CD4-positive, alpha-beta memory T cell (primary cell): ENCODE results near the gene DNASE1L3. TPM values are rescaled to one million over a fixed set of nuclear protein-coding genes. Genes with fewer than 3 reads are reported as not detected.
"Not testable (repeated sequence)": the region's sequence is repeated elsewhere in the genome, so short reads cannot be mapped to it uniquely, and the experiment has no call there.

Experiments
- CTCF ChIA-PET: fragments of 350-600 bp; sonication (Branson Sonifier 250); formaldehyde crosslinking; loops from one replicate; lab custom pipeline; 2021; ENCODE audit warnings: inconsistent platforms; ENCODE audit not compliant: partially characterized antibody; lab: Charles Lee
- POLR2A ChIA-PET: fragments of 350-600 bp; sonication (Branson Sonifier 250); formaldehyde crosslinking; loops from one replicate; lab custom pipeline; 2021; ENCODE audit not compliant: partially characterized antibody; lab: Charles Lee
- DNase-seq, 5 donors: peaks; one replicate each; pipeline versions ENCODE4 v3.0.0 to v3.0.0-alpha.2; 2020 to 2022; ENCODE audit warnings: mixed read lengths in 1 of 5
- H3K27ac ChIP-seq: one replicate; pipeline ENCODE4 v1.7.0; 2013; ENCODE audit warnings: low read depth, low read length
- H3K27me3 ChIP-seq: 2 replicates; pipeline ENCODE4 v1.7.0; 2013; ENCODE audit warnings: mild to moderate bottlenecking, low read length, moderate library complexity; ENCODE audit not compliant: insufficient read depth
- H3K36me3 ChIP-seq: 2 replicates; pipeline ENCODE4 v1.7.0; 2013; ENCODE audit warnings: mild to moderate bottlenecking, low read length, moderate library complexity; ENCODE audit not compliant: insufficient read depth
- H3K4me1 ChIP-seq: 2 replicates; pipeline ENCODE4 v1.7.0; 2013; ENCODE audit warnings: mild to moderate bottlenecking, low read length, moderate library complexity; ENCODE audit not compliant: insufficient read depth
- H3K4me3 ChIP-seq, 2 donors: one replicate each; pipeline ENCODE4 v1.7.0; 2013; ENCODE audit warnings: low read length in 2 of 2, mild to moderate bottlenecking in 1 of 2
- H3K9me3 ChIP-seq, 2 donors: one replicate each; pipeline ENCODE4 v1.7.0; 2013; ENCODE audit warnings: low read length in 2 of 2, control low read depth in 1 of 2; ENCODE audit not compliant: control insufficient read depth in 1 of 2
- H3K27ac Mint-ChIP-seq, 7 donors: one replicate each; pipeline ENCODE4 v1.8.0; 2020 to 2021; ENCODE audit warnings: mixed read lengths in 7 of 7, mild to moderate bottlenecking in 6 of 7, inconsistent platforms in 3 of 7, moderate library complexity in 3 of 7
- H3K27me3 Mint-ChIP-seq, 2 donors: one replicate each; pipeline ENCODE4 v1.8.0; 2020 to 2021; ENCODE audit warnings: mixed read lengths in 2 of 2
- H3K36me3 Mint-ChIP-seq, 2 donors: one replicate each; pipeline ENCODE4 v1.8.0; 2020 to 2021; ENCODE audit warnings: mixed read lengths in 2 of 2, inconsistent platforms in 1 of 2, mild to moderate bottlenecking in 1 of 2
- H3K4me1 Mint-ChIP-seq, 4 donors: one replicate each; pipeline ENCODE4 v1.8.0; 2020 to 2021; ENCODE audit warnings: mixed read lengths in 4 of 4, mild to moderate bottlenecking in 1 of 4
- H3K4me3 Mint-ChIP-seq, 8 donors: one replicate each; pipeline ENCODE4 v1.8.0; 2020 to 2021; ENCODE audit warnings: mixed read lengths in 8 of 8, mild to moderate bottlenecking in 7 of 8, moderate library complexity in 6 of 8, inconsistent platforms in 3 of 8
- H3K9me3 Mint-ChIP-seq, 8 donors: one replicate each; pipeline ENCODE4 v1.8.0; 2020 to 2021; ENCODE audit warnings: mixed read lengths in 8 of 8, mild to moderate bottlenecking in 5 of 8, inconsistent platforms in 3 of 8, moderate library complexity in 1 of 8
- intact Hi-C: fragments of 100-400 bp; cut with micrococcal nuclease; formaldehyde crosslinking; loops from one replicate; pipeline ENCODE4 v1.15.1; 2023
- polyA plus RNA-seq, 2 donors: library from polyadenylated mRNA; unstranded; fragments of 300-500 nt; fragmentation: Illumina TruSeq; gene quantifications; one replicate each; pipeline ENCODE4 v1.2.3, GENCODE V29; 2021
- total RNA-seq, 2 experiments: library from RNA; stranded (reverse); gene quantifications; one replicate each; pipeline ENCODE4 v1.2.3, GENCODE V29; 2021

Gene DNASE1L3
- total and polyA plus RNA-seq, 4 experiments from 2014 or later: not detected

GRCh38 chr3:58250093-58250707 lies 39.4 kb upstream of the DNASE1L3 start:
- H3K4me3 ChIP-seq: no peak overlapping the region
- Mint-ChIP-seq H3K4me3 (no peak overlapping the region), H3K27ac (peak overlapping the region in 1 of 7 donors; percentile 45), H3K36me3 (no peaks in the 10 kb centered on the region), H3K9me3 (no peaks in the 10 kb centered on the region), H3K4me1 (no peaks in the 10 kb centered on the region), H3K27me3 (no peaks in the 10 kb centered on the region)
- H3K36me3 ChIP-seq: no peaks in the 10 kb centered on the region
- intact Hi-C loops: no loop called here
- ChIA-PET POLR2A (interaction anchor here (0.8 kb wide), 1 partner anchor 12 kb away, joined by 3 read pairs; the partner anchor contains the start of gene ABHD6), CTCF (interaction anchor here (1.1 kb wide), 1 partner anchor 72 kb away, joined by 3 read pairs; no protein-coding TSS in a partner anchor)
- H3K27ac ChIP-seq: no peak overlapping the region
- no peaks in the 10 kb centered on the region for H3K27me3 ChIP-seq
- no peaks in the 10 kb centered on the region for H3K4me1 ChIP-seq
- no peaks in the 10 kb centered on the region for H3K9me3 ChIP-seq
- DNase-seq: no peak

GRCh38 chr3:58249358-58250092 lies 38.8 kb upstream of the DNASE1L3 start:
- CTCF ChIA-PET: interaction anchor here (1.1 kb wide), 1 partner anchor 72 kb away, joined by 3 read pairs; no protein-coding TSS in a partner anchor

GRCh38 chr3:58246148-58247047 lies 35.6 kb upstream of the DNASE1L3 start:
- Histone ChIP-seq H3K27me3 (no peaks in the 10 kb centered on the region), H3K27ac (no peak overlapping the region), H3K4me3 (no peak overlapping the region), H3K36me3 (no peaks in the 10 kb centered on the region), H3K9me3 (no peaks in the 10 kb centered on the region), H3K4me1 (no peaks in the 10 kb centered on the region)
- peaks cover 0 to 2% (median 0%) of the 10 kb centered on the region in 4 donors for H3K4me1 Mint-ChIP-seq
- DNase-seq: no peak
- ChIA-PET POLR2A (no interaction called here), CTCF (no interaction called here)
- H3K9me3 Mint-ChIP-seq: no peaks in the 10 kb centered on the region
- intact Hi-C loops: no loop called here
- H3K27ac Mint-ChIP-seq: peak overlapping the region in 1 of 7 donors; percentile 34
- H3K36me3 Mint-ChIP-seq: no peaks in the 10 kb centered on the region
- no peaks in the 10 kb centered on the region for H3K27me3 Mint-ChIP-seq
- H3K4me3 Mint-ChIP-seq: no peak overlapping the region

More at GRCh38 chr3:58249358-58250092, 38.8 kb upstream of the DNASE1L3 start:
- H3K4me3 ChIP-seq: no peak overlapping the region
- no peak for DNase-seq
- Mint-ChIP-seq H3K36me3 (no peaks in the 10 kb centered on the region), H3K9me3 (no peaks in the 10 kb centered on the region), H3K4me3 (no peak overlapping the region), H3K4me1 (no peaks in the 10 kb centered on the region), H3K27ac (peak overlapping the region in 1 of 7 donors; percentile 65), H3K27me3 (no peaks in the 10 kb centered on the region)
- H3K4me1 ChIP-seq: no peaks in the 10 kb centered on the region
- H3K36me3 ChIP-seq: no peaks in the 10 kb centered on the region
- POLR2A ChIA-PET: interaction anchor here (0.8 kb wide), 1 partner anchor 11 kb away, joined by 3 read pairs; the partner anchor contains the start of gene ABHD6
- H3K27ac ChIP-seq: no peak overlapping the region
- no peaks in the 10 kb centered on the region for H3K9me3 ChIP-seq
- intact Hi-C loops: no loop called here
- no peaks in the 10 kb centered on the region for H3K27me3 ChIP-seq

- POLR2A ChIA-PET: no interaction called here
- no peaks in the 10 kb centered on the region for H3K27me3 ChIP-seq
- DNase-seq: no peak
- intact Hi-C loops: no loop called here
- Mint-ChIP-seq H3K27me3 (no peaks in the 10 kb centered on the region), H3K9me3 (no peaks in the 10 kb centered on the region), H3K27ac (no peak overlapping the region), H3K4me1 (peaks cover 0 to 4% (median 0%) of the 10 kb centered on the region in 4 donors), H3K4me3 (no peak overlapping the region), H3K36me3 (no peaks in the 10 kb centered on the region)
- H3K9me3 ChIP-seq: no peaks in the 10 kb centered on the region
- CTCF ChIA-PET: interaction anchor here (1.4 kb wide), 1 partner anchor 62 kb away, joined by 3 read pairs; the partner anchor contains the start of genes HTD2 and RPP14
- no peak overlapping the region for H3K27ac ChIP-seq
- no peak overlapping the region for H3K4me3 ChIP-seq
- H3K4me1 ChIP-seq: no peaks in the 10 kb centered on the region
- no peaks in the 10 kb centered on the region for H3K36me3 ChIP-seq
Measured at GRCh38 chr3:58243976-58244585, 33.3 kb upstream of the DNASE1L3 start.

GRCh38 chr3:58242860-58243259 lies 32.1 kb upstream of the DNASE1L3 start:
- H3K27me3 Mint-ChIP-seq, H3K4me1 ChIP-seq, H3K4me3 Mint-ChIP-seq, H3K36me3 Mint-ChIP-seq, H3K27ac ChIP-seq, H3K27ac Mint-ChIP-seq, H3K9me3 Mint-ChIP-seq, intact Hi-C loops, H3K27me3 ChIP-seq, H3K36me3 ChIP-seq, H3K4me1 Mint-ChIP-seq, H3K9me3 ChIP-seq, H3K4me3 ChIP-seq, DNase-seq, POLR2A ChIA-PET: not testable (repeated sequence)
- CTCF ChIA-PET: interaction anchor here (1.5 kb wide), 1 partner anchor 63 kb away, joined by 4 read pairs; the partner anchor contains the start of genes HTD2 and RPP14

GRCh38 chr3:58242340-58242739 lies 31.6 kb upstream of the DNASE1L3 start:
- CTCF ChIA-PET: interaction anchor here (1.5 kb wide), 1 partner anchor 64 kb away, joined by 4 read pairs; the partner anchor contains the start of genes HTD2 and RPP14
- H3K27ac Mint-ChIP-seq: no peak overlapping the region
- no peak overlapping the region for H3K4me3 Mint-ChIP-seq
- no peaks in the 10 kb centered on the region for H3K36me3 ChIP-seq
- H3K4me1 ChIP-seq: peaks cover 6% of the 10 kb centered on the region
- no peak overlapping the region for H3K27ac ChIP-seq
- intact Hi-C loops: no loop called here
- no peak for DNase-seq
- H3K36me3 Mint-ChIP-seq: peaks cover 0 to 3% of the 10 kb centered on the region in 2 donors
- no peak overlapping the region for H3K4me3 ChIP-seq
- POLR2A ChIA-PET: no interaction called here
- H3K9me3 ChIP-seq: no peaks in the 10 kb centered on the region
- H3K27me3 ChIP-seq: no peaks in the 10 kb centered on the region
- H3K4me1 Mint-ChIP-seq: peaks cover 5 to 10% (median 6%) of the 10 kb centered on the region in 4 donors
- H3K9me3 Mint-ChIP-seq: peaks cover 0 to 1% (median 0%) of the 10 kb centered on the region in 8 donors
- no peaks in the 10 kb centered on the region for H3K27me3 Mint-ChIP-seq
